Stimulated activated CD4-positive, alpha-beta T cell treated with anti-CD3 and anti-CD28 coated beads, Interleukin-4, amount 100 ng/mL, for 24 hours (primary cell): ENCODE results near the gene GAB2.

ENCODE experiments used
- DNase-seq: peaks from one replicate; pipeline ENCODE4 v3.0.0-alpha.2; 2020

GAB2 gene

GRCh38 chr11:78217650-78218541 is 199.7 kb downstream of the GAB2 start:
- no peak for DNase-seq

- DNase-seq = no peak
Observed at GRCh38 chr11:78216571-78217287, 200.9 kb downstream of the GAB2 start.

GRCh38 chr11:78216021-78216420 is 201.6 kb downstream of the GAB2 start:
- DNase-seq = no peak

- DNase-seq = no peak
Observed at GRCh38 chr11:78214331-78215194, 203.1 kb downstream of the GAB2 start.

- DNase-seq = no peak
Observed at GRCh38 chr11:78213526-78214330, 203.9 kb downstream of the GAB2 start.

GRCh38 chr11:78212586-78213371 is 204.8 kb downstream of the GAB2 start:
- no peak for DNase-seq

GRCh38 chr11:78211565-78211964 is 206.1 kb downstream of the GAB2 start:
- no peak for DNase-seq

GRCh38 chr11:78210000-78210608 is 207.5 kb downstream of the GAB2 start:
- DNase-seq = no peak

GRCh38 chr11:78209478-78209877 is 208.1 kb downstream of the GAB2 start:
- no peak for DNase-seq

- no peak for DNase-seq
Observed at GRCh38 chr11:78208257-78209165, 209.1 kb downstream of the GAB2 start.

GRCh38 chr11:78207532-78208256 is 209.9 kb downstream of the GAB2 start:
- no peak for DNase-seq

GRCh38 chr11:78205691-78206090 is 211.9 kb downstream of the GAB2 start:
- no peak for DNase-seq

GRCh38 chr11:78205256-78205655 is 212.4 kb downstream of the GAB2 start:
- DNase-seq = no peak

- DNase-seq = peak; percentile 24
Observed at GRCh38 chr11:78203184-78203583, 214.4 kb downstream of the GAB2 start.

- DNase-seq = peak; percentile 30
Observed at GRCh38 chr11:78202733-78203167, 214.9 kb downstream of the GAB2 start.

GRCh38 chr11:78201096-78201818 is 216.4 kb downstream of the GAB2 start:
- no peak for DNase-seq

GRCh38 chr11:78200553-78200952 is 217.1 kb downstream of the GAB2 start:
- no peak for DNase-seq

- DNase-seq = no peak
Observed at GRCh38 chr11:78200061-78200460, 217.6 kb downstream of the GAB2 start.
